ENCODE measurements around the gene TSHZ3. TPM values are rescaled to one million over a fixed set of nuclear protein-coding genes. Genes with fewer than 3 reads are reported as not detected.

Gene TSHZ3
- polyA plus RNA-seq, 1 donor from 2014 or later, result 2.4 TPM

DNA sequence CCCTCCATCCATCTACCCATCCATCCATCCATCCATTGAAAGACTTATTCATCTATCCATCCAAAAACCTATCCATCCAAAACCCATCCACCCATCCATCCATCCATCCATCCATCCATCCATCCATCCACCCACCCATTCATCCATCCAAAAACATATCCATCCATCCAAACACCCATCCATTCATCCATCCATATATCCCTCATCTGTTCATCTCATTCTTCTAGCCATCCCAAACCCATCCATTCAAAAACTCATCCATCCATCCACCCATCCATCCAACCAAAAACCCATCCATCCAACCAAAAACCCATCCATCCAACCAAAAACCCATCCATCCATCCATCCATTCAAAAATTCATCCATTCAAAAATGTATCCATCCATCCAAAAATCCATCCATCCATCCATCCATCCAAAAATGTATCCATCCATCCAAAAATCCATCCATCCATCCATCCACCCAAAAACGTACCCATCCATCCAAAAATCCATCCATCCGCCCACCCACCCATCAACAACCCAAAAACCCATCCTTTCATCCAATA is 56.5 kb downstream of the TSHZ3 start:
- Histone ChIP-seq H3K9me3 (ENCODE audit: low read length) (no peaks in the 10 kb centered on the region), H3K27me3 (ENCODE audit: insufficient read depth, low read depth, low read length) (no peaks in the 10 kb centered on the region), H3F3A (ENCODE audit: insufficient read depth, low read length, poor library complexity, severe bottlenecking) (no peaks in the 10 kb centered on the region), H3K36me3 (ENCODE audit: insufficient read depth, low read length) (no peaks in the 10 kb centered on the region), H3K27ac (ENCODE audit: low read length) (no peak overlapping the region), H4K20me1 (ENCODE audit: insufficient read depth) (no peaks in the 10 kb centered on the region), H3K4me2 (ENCODE audit: low read length) (no peak overlapping the region), H3K9me2 (ENCODE audit: insufficient read depth, low read length) (no peaks in the 10 kb centered on the region), H3K4me3 (ENCODE audit: low read length) (no peak overlapping the region), H3K79me2 (replicated peaks; ENCODE audit: insufficient read depth, low read length) (no peaks in the 10 kb centered on the region), H3K9ac (ENCODE audit: low read length) (no peak overlapping the region), H2AFZ (ENCODE audit: low read depth, low read length) (no peak overlapping the region)
- TF ChIP-seq SMC3 (conservative IDR thresholded peaks at IDR 0.05; ENCODE audit: poor library complexity), result no peak
- no peak for TF ChIP-seq EZH2 (IDR thresholded peaks at IDR 0.05; ENCODE audit: borderline replicate concordance, insufficient read depth, low read length, poor library complexity, severe bottlenecking)
- TF ChIP-seq POLR2AphosphoS5 (IDR thresholded peaks at IDR 0.05), result no peak
- TF ChIP-seq MXI1 (conservative IDR thresholded peaks at IDR 0.05; ENCODE audit: poor library complexity, severe bottlenecking), result no peak
- TF ChIP-seq REST (IDR thresholded peaks at IDR 0.05; ENCODE audit: borderline replicate concordance), result no peak
- TF ChIP-seq, protein P1, sequence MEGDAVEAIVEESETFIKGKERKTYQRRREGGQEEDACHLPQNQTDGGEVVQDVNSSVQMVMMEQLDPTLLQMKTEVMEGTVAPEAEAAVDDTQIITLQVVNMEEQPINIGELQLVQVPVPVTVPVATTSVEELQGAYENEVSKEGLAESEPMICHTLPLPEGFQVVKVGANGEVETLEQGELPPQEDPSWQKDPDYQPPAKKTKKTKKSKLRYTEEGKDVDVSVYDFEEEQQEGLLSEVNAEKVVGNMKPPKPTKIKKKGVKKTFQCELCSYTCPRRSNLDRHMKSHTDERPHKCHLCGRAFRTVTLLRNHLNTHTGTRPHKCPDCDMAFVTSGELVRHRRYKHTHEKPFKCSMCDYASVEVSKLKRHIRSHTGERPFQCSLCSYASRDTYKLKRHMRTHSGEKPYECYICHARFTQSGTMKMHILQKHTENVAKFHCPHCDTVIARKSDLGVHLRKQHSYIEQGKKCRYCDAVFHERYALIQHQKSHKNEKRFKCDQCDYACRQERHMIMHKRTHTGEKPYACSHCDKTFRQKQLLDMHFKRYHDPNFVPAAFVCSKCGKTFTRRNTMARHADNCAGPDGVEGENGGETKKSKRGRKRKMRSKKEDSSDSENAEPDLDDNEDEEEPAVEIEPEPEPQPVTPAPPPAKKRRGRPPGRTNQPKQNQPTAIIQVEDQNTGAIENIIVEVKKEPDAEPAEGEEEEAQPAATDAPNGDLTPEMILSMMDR (IDR thresholded peaks at IDR 0.05; ENCODE audit: poor library complexity, severe bottlenecking), result no peak
- TF ChIP-seq TAF1 (IDR thresholded peaks at IDR 0.05; ENCODE audit: low read depth), result no peak
- TF ChIP-seq EP300 (conservative IDR thresholded peaks at IDR 0.05; ENCODE audit: poor library complexity, severe bottlenecking), result no peak
- TF ChIP-seq RAD21 (conservative IDR thresholded peaks at IDR 0.05), result no peak

GRCh38 chr19:31290931-31291590 is 58.2 kb downstream of the TSHZ3 start:
- Histone ChIP-seq H3F3A (ENCODE audit: insufficient read depth, low read length, poor library complexity, severe bottlenecking) (no peaks in the 10 kb centered on the region), H4K20me1 (ENCODE audit: insufficient read depth) (no peaks in the 10 kb centered on the region), H3K79me2 (replicated peaks; ENCODE audit: insufficient read depth, low read length) (no peaks in the 10 kb centered on the region), H3K27ac (ENCODE audit: low read length) (no peak overlapping the region), H3K9ac (ENCODE audit: low read length) (no peak overlapping the region), H3K36me3 (ENCODE audit: insufficient read depth, low read length) (no peaks in the 10 kb centered on the region), H3K4me2 (ENCODE audit: low read length) (no peak overlapping the region), H3K9me2 (ENCODE audit: insufficient read depth, low read length) (no peaks in the 10 kb centered on the region), H3K27me3 (ENCODE audit: insufficient read depth, low read depth, low read length) (no peaks in the 10 kb centered on the region), H3K9me3 (ENCODE audit: low read length) (no peaks in the 10 kb centered on the region), H2AFZ (ENCODE audit: low read depth, low read length) (no peak overlapping the region), H3K4me3 (ENCODE audit: low read length) (no peak overlapping the region)
- no peak for TF ChIP-seq EP300 (conservative IDR thresholded peaks at IDR 0.05; ENCODE audit: poor library complexity, severe bottlenecking)
- no peak for TF ChIP-seq TAF1 (IDR thresholded peaks at IDR 0.05; ENCODE audit: low read depth)
- TF ChIP-seq REST (IDR thresholded peaks at IDR 0.05; ENCODE audit: borderline replicate concordance), result no peak
- no peak for TF ChIP-seq MXI1 (conservative IDR thresholded peaks at IDR 0.05; ENCODE audit: poor library complexity, severe bottlenecking)
- no peak for TF ChIP-seq RAD21 (conservative IDR thresholded peaks at IDR 0.05)
- TF ChIP-seq EZH2 (IDR thresholded peaks at IDR 0.05; ENCODE audit: borderline replicate concordance, insufficient read depth, low read length, poor library complexity, severe bottlenecking), result no peak
- TF ChIP-seq, protein P1 (IDR thresholded peaks at IDR 0.05; ENCODE audit: poor library complexity, severe bottlenecking), result no peak
- no peak for TF ChIP-seq POLR2AphosphoS5 (IDR thresholded peaks at IDR 0.05)
- TF ChIP-seq SMC3 (conservative IDR thresholded peaks at IDR 0.05; ENCODE audit: poor library complexity), result no peak
